Cardiac ventricle fibroblast (primary cell): ENCODE measurements around the gene SHH. TPM values are rescaled to one million over a fixed set of nuclear protein-coding genes. Genes with fewer than 3 reads are reported as not detected.

Source experiments
- total RNA-seq: library from RNA; depleted of rRNA; stranded (reverse); fragments of >200 nt; gene quantifications from 2 replicates; pipeline ENCODE4 v1.2.3, GENCODE V29; 2015

SHH gene
- total RNA-seq, result not detected in 2 replicates

GRCh38 chr7:155811895-155812761, at the start of gene SHH:
TSS of gene SHH (minus strand) at chr7:155812463. CDS start at chr7:155812122, 341 bp downstream.

Other genes starting within 250 kb of the SHH start
- gene RBM33, start 167.8 kb downstream of the SHH start, total RNA-seq, result 17.7 and 19.6 TPM in 2 replicates